Esophagus squamous epithelium (tissue), 5 donors: ENCODE results near the gene NCOA7. TPM values are rescaled to one million over a fixed set of nuclear protein-coding genes. Genes with fewer than 3 reads are reported as not detected.

Experiments
- DNase-seq: peaks from one replicate; lab custom pipeline; 2025; lab: John Stamatoyannopoulos, UW
- H3K27ac ChIP-seq, 4 donors: fragments of 200-600 bp; sonication (generic); one replicate each; pipeline ENCODE4 v1.5.1; 2016 to 2019; ENCODE audit warnings: mild to moderate bottlenecking in 1 of 4
- H3K27me3 ChIP-seq, 4 donors: fragments of 200-600 bp; sonication (generic); 1 replicate in 3 of 4; 2 replicates in 1 of 4; pipeline versions ENCODE4 v1.5.1 to v1.6.0; 2017 to 2021; ENCODE audit warnings: antibody characterized with exemption in 1 of 4
- H3K36me3 ChIP-seq, 3 donors: fragments of 200-600 bp; sonication (generic); one replicate each; pipeline ENCODE4 v1.5.1; 2016 to 2019
- H3K4me1 ChIP-seq, 3 donors: fragments of 200-600 bp; sonication (generic); one replicate each; pipeline ENCODE4 v1.5.1; 2017 to 2019
- H3K4me3 ChIP-seq, 4 donors: fragments of 200-600 bp; sonication (generic); 1 replicate in 3 of 4; 2 replicates in 1 of 4; pipeline ENCODE4 v1.5.1; 2016 to 2019; ENCODE audit warnings: mild to moderate bottlenecking in 2 of 4, moderate library complexity in 1 of 4
- H3K9me3 ChIP-seq, 3 donors: fragments of 200-600 bp; sonication (generic); one replicate each; pipeline ENCODE4 v1.5.1; 2016 to 2019
- POLR2A ChIP-seq, 4 donors: fragments of 450-650 bp; IDR thresholded peaks; one replicate each; pipeline ENCODE4 v1.6.1; 2017; ENCODE audit warnings: antibody characterized with exemption in 4 of 4, mild to moderate bottlenecking in 4 of 4, moderate library complexity in 3 of 4
- WGBS, 2 donors: methylation state at CpG; one replicate each; pipeline ENCODE4 v1.1.5; 2018; 5-methylcytosine and 5-hydroxymethylcytosine counted together
- intact Hi-C: fragments of 100-400 bp; cut with DNase I; formaldehyde crosslinking; loops from one replicate; pipeline ENCODE4 v1.15.0; 2022
- small RNA-seq, 4 donors: library from RNA; depleted of rRNA; stranded (forward); fragments of <200 nt; gene quantifications; one replicate each; pipeline ENCODE3, GENCODE V24; 2016
- total RNA-seq, 4 donors: library from RNA; depleted of rRNA; stranded (reverse); fragments of >200 nt; gene quantifications; one replicate each; pipeline ENCODE4 v1.1.0, GENCODE V29; 2016
- TF ChIP-seq, protein P1 (sequence below), 6 experiments: fragments of 450-650 bp in 4 of 6; fragments of 200-600 bp in 2 of 6; sonication (generic) in 2 of 6; IDR thresholded peaks; one replicate each; pipeline ENCODE4 v1.5.1; 2016 to 2019; ENCODE audit warnings: antibody characterized with exemption in 6 of 6, mild to moderate bottlenecking in 4 of 6, moderate library complexity in 4 of 6
- donor health status: DM: yes; HTN: yes; CAD: no.

The NCOA7 gene
- total RNA-seq, 4 donors from 2014 or later = 30.9 to 85.1 (median 45.8) TPM

DNA sequence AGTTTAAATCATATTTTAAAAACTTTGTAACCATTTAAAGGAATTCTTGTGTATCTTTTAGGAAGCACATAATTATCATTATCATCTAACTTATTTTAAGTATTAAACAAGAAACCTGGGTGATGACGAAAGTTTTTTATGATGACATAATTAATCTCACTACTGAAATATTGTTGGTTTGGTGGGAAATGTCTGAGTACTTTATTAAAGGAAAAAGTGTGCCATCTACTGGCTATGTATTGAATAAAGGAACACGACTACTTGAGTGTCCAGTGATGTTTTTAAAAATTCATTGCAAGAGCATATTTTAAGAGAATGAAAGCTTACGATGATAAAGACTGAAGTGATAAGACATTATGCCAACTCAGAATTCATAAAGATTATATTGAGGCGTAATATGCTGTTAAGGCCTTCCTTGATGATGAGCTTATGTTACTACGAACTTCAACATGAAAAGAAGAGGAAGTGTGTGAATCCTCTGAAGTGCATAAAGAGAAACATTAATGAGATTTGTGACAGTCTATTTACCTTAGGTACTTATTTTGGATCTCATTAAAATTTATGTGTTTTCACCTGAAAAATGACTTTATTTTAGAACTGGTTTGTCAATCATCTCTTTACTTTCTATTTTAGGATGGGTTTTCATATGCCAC, 183.6 kb downstream of the NCOA7 start:
- no peak overlapping the region for H3K4me3 ChIP-seq
- intact Hi-C loops = no loop called here
- H3K27ac ChIP-seq = no peak overlapping the region
- H3K27me3 ChIP-seq = no peaks in the 10 kb centered on the region
- TF ChIP-seq, protein P1, sequence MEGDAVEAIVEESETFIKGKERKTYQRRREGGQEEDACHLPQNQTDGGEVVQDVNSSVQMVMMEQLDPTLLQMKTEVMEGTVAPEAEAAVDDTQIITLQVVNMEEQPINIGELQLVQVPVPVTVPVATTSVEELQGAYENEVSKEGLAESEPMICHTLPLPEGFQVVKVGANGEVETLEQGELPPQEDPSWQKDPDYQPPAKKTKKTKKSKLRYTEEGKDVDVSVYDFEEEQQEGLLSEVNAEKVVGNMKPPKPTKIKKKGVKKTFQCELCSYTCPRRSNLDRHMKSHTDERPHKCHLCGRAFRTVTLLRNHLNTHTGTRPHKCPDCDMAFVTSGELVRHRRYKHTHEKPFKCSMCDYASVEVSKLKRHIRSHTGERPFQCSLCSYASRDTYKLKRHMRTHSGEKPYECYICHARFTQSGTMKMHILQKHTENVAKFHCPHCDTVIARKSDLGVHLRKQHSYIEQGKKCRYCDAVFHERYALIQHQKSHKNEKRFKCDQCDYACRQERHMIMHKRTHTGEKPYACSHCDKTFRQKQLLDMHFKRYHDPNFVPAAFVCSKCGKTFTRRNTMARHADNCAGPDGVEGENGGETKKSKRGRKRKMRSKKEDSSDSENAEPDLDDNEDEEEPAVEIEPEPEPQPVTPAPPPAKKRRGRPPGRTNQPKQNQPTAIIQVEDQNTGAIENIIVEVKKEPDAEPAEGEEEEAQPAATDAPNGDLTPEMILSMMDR (IDR thresholded peaks at IDR 0.05) = peak in 5 of 6 experiments; percentile 26 to 63 (median 56)
- no peak for TF ChIP-seq POLR2A (IDR thresholded peaks at IDR 0.05)
- H3K9me3 ChIP-seq = no peaks in the 10 kb centered on the region
- 30 to 34% methylated on average over 5 of the region's 5 CpGs for WGBS, 2 donors
- no peaks in the 10 kb centered on the region for H3K4me1 ChIP-seq
- DNase-seq = no peak
- H3K36me3 ChIP-seq = peaks cover 0 to 63% (median 10%) of the 10 kb centered on the region in 3 donors

DNA sequence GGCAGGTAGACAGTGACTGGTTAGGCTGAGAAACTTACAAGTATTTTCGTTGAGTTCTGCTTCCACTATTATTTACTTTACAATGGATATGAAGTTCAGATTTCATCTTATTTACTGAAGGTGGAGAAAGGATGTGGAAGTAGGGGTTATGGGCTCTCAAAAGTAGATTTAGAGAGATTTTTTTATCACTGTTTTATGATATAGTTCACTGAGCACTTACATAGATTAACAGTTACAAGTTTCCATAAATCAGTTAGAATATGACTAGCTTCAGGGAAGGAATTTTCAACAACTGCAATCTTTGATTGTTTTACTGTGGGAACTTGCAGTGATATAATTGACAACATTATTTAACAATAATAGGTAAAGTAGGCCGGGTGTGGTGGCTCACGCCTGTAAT, 188.3 kb downstream of the NCOA7 start:
- Histone ChIP-seq H3K4me3 (no peak overlapping the region), H3K27me3 (no peaks in the 10 kb centered on the region), H3K27ac (no peak overlapping the region), H3K9me3 (no peaks in the 10 kb centered on the region), H3K4me1 (no peaks in the 10 kb centered on the region), H3K36me3 (peaks cover 0 to 63% (median 10%) of the 10 kb centered on the region in 3 donors)
- intact Hi-C loops = no loop called here
- DNase-seq = no peak
- TF ChIP-seq, protein P1 (IDR thresholded peaks at IDR 0.05) = no peak
- TF ChIP-seq POLR2A (IDR thresholded peaks at IDR 0.05) = no peak
- 82% methylated on average over 3 of the region's 3 CpGs for WGBS, 2 donors

Small RNA genes within 50 kb of the gene (small RNA-seq; reads per million reads assigned to genes)
- gene RNA5SP216 = 0 reads per million in 4 donors

Other genes starting within 250 kb of the NCOA7 start
- 1 to 10 TPM in 2 of 4 donors, under 1 TPM in 1, not detected in 1; 0.61 to 2.8 (median 1.3) TPM for gene HEY2, start 41.3 kb upstream of the NCOA7 start, total RNA-seq
- gene HINT3, start 165.8 kb downstream of the NCOA7 start, total RNA-seq = 10 to 100 TPM; 15.4 to 22.5 (median 20.7) TPM
- gene TRMT11, start 195.6 kb downstream of the NCOA7 start, total RNA-seq = 10 to 100 TPM in 3 of 4 donors, 1 to 10 TPM in 1; 7.8 to 23.3 (median 17.2) TPM